Panc1 (cell line): ENCODE results near the gene NUTF2.

Experiments
- REST ChIP-seq, 2 experiments: IDR thresholded peaks; 2 replicates each; pipeline ENCODE4 v1.6.1; 2011 to 2012; ENCODE audit warnings: low read depth in 2 of 2, control low read depth in 1 of 2, low read length in 1 of 2, mild to moderate bottlenecking in 1 of 2, moderate library complexity in 1 of 2; ENCODE audit not compliant: insufficient read depth in 1 of 2
- SIN3A ChIP-seq: IDR thresholded peaks from 2 replicates; pipeline ENCODE4 v1.6.1; 2012; ENCODE audit warnings: low read depth, mild to moderate bottlenecking, low read length, moderate library complexity, borderline replicate concordance; ENCODE audit not compliant: insufficient read depth

GRCh38 chr16:67877064-67877463, 30.3 kb downstream of the NUTF2 start:
- no peak for TF ChIP-seq SIN3A
- no peak for TF ChIP-seq REST (IDR thresholded peaks at IDR 0.05; ENCODE audit: insufficient read depth in 1 of 2, low read depth in 2 of 2, low read length in 1 of 2)
